Cerebellar cortex (tissue), 1 donor: ENCODE measurements around the gene LSM14A.
"Not testable (repeated sequence)": the region's sequence is repeated elsewhere in the genome, so short reads cannot be mapped to it uniquely, and the experiment has no call there.

ENCODE experiments used
- DNase-seq: peaks from one replicate; pipeline ENCODE4 v3.0.0-alpha.2; 2015; ENCODE audit warnings: low spot score

LSM14A gene

DNA sequence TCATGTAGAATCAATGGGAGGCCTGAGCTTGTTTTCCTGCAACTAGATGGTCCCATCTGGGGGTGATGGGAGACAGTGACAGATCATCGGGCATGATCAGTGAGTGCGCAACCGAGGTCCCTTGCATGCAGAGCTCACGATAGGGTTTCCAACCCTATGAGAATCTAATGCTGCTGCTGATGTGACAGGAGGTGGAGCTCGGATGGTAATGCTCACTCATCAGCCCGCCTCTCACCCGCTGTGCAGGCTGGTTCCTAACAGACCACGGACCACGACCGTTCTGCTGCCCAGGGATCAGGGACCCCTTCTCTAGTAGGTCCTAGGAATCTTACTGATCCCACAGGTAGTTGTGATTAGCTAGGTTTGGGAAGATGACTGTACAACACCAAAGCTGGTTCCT lies 58.5 kb downstream of the LSM14A start:
- DNase-seq = no peak

DNA sequence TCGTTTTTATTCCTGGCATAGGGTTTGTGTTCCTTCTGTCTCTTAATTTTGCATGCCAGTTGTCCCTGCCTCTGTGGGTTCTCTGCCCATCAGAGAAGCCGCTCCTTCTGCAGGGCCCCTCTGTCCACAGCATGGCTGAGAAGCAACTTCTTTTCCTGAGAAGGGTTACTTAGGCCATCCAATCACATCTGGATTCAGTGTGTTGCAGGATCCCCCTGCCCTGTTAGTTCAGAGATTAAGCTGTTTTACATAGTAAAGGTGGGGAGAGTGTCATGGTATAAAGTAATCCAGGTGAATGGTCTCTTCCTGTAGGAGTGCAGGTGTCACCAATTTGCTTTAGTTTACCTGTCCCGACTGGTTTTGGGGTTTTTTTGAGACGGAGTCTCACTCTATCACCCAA lies 59.1 kb downstream of the LSM14A start:
- DNase-seq = no peak

GRCh38 chr19:34232566-34233481 lies 60.5 kb downstream of the LSM14A start:
- peak; percentile 56 for DNase-seq

- DNase-seq = no peak
These were observed 63.2 kb downstream of the LSM14A start for GRCh38 chr19:34235425-34235940.

GRCh38 chr19:34236035-34236987 lies 64.0 kb downstream of the LSM14A start:
- DNase-seq = no peak

DNA sequence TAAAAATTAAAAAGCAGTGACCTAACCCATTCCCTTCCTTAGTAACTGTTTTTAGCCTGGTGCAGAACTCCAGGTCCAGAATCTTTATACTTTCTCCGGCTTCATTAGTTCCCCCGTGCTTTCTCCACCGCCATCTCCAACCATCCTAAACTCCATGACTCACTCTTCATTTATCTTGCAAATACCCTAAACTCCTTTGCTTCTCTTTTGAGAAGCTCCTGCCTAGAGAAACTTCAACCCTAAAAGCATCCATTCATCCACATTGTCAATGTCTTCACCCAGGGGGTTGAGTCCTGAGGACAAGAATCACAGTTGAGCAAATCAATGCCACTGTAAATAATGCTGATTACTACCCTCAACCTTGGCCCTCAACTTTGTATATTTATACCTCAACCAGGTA lies 65.0 kb downstream of the LSM14A start:
- no peak for DNase-seq

GRCh38 chr19:34237939-34238338 lies 65.6 kb downstream of the LSM14A start:
- DNase-seq = no peak

GRCh38 chr19:34241513-34242337 lies 69.4 kb downstream of the LSM14A start:
- no peak for DNase-seq

GRCh38 chr19:34243138-34243875 lies 71.0 kb downstream of the LSM14A start:
- not testable (repeated sequence) for DNase-seq

GRCh38 chr19:34243876-34244578 lies 71.7 kb downstream of the LSM14A start:
- DNase-seq = no peak

DNA sequence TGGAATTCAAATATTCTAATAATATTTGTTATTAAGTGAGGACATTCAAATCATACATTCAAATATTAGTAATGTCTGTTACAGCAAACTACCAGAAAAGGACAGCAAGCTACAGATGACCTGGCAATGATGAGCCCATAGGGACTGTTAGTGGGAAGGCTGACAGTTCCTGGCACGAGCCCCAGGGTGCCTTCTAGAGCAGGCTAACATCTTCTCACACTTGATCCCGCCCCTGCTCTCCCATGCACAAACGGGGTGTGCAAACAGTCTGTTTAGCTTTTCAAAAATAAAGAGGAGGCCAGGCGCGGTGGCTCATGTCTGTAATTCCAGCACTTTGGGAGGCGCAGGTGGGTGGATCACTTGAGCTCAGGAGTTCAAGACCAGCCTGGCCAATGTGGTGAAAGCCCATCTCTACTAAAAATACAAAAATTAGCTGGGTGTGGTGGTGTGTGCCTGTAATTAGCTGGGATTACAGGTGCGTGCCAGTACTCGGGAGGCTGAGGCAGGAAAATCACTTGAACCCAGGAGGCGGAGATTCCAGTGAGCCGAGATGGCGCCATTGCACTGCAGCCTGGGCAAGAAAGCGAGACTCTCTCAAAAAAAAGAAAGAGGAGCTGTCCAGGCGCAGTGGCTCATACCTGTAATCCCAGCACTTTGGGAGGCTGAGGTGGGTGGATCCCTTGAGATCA lies 72.5 kb downstream of the LSM14A start:
- DNase-seq = no peak

GRCh38 chr19:34246340-34246739 lies 74.0 kb downstream of the LSM14A start:
- no peak for DNase-seq

DNA sequence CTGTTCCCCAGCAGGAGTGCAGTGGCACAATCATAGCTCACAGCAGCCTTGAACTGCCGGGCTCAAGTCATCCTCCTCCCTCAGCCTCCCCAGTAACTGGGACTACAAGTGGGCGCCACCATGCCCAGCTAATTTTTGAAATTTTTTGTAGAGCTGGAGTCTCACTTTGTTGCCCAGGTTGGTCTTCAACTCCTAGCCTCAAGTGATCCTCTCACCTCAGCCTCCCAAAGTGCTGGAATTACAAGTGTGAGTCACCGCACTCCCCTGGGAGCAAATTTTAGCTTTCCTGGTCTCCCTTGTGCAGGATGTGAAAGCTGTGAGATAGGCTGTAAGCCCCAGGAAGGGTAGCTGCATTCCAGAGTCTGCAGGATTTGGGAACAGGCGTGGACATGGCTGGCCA lies 76.6 kb downstream of the LSM14A start:
- no peak for DNase-seq

DNA sequence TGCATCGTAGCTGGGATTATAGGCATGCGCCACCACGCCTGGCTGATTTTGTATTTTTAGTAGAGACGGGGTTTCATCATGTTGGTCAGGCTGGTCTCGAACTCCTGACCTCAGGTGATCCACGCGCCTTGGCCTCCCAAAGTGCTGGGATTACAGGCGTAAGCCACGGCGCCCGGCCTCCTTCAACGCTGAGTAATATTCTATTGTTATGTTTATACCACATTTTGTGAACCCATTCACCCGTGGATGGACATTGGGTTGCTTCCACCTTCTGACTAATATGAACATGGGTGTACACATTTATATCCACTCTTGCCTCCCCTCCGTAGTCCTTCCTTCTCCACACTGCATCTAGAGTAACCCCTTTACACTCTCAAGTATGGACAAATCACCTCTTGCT lies 80.9 kb downstream of the LSM14A start:
- DNase-seq = not testable (repeated sequence)

- not testable (repeated sequence) for DNase-seq
These were observed 81.4 kb downstream of the LSM14A start for GRCh38 chr19:34253681-34254045.

DNA sequence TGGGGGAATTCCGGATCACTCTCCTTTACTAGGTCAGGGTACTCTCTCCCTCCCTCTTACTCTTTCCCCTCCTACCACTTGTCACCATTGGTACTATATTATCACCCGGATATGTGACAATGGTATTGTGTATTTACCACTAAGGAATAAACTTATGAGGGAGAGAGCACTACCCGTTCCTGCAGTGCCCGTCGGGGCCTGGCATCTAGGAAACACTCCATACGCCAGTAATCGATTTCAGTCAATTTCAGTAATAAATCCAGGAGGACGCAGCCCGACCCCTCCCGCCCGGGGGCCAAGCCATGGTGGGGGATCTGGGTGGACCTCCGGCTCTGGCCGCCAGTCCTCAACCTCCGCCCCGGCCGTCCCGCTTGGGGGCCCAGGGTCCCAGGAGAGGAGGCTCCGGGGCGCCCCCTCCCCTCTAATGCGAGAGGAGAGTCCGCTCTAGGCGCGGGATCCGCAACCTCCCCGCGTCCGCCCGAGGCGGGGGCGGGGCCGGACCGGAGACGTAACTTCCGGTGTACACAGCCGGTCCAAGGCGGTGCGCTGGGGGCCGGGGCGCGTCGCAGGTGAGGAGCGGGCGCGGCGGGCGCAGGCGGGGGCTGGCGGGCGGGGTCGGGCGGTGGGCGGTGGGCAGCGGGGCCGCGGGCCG lies 81.9 kb downstream of the LSM14A start, which contains the start of gene GARRE1:
Gene GARRE1, plus strand, starts transcription at position 509 of the 652 bp plus-strand sequence. CDS start 45,920 bp downstream, outside the sequence.
- DNase-seq = peak; percentile 78

DNA sequence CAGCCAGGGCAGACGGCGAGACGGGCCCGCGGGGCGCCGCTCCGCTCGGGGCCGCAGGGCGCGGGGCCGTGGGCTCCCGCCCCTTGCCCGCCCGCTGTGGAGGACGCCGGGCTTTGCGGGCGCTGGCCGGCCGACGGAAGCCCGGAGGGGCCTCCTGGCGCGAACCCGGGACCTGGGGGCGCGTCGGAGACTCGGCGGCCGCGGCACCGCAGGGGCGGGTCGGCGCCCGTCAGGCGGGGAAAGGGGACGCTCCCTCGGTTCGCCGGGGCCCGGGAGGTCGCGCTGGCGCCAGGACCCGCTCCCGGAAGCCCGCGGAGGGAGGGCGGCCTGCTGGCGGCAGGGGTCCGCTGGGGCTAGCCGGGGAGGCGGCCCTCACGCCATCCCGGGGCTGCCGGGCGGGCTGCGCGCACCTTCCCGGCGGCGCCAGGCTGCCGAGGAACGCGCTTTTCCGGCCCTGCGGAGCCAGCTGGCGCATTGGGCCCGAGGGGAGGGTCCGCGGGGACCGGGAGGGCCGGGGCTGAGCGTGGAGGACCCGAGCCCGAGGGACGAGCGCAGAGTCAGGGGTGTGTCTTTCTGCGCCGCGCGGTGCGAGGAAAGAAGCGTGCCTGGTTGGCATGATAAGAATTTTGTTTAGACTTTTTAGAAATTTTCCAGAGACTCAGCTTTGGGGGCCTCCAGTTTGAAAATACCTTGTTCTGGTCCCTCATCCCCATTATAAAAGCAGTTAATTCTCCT lies 82.6 kb downstream of the LSM14A start:
- no peak for DNase-seq

DNA sequence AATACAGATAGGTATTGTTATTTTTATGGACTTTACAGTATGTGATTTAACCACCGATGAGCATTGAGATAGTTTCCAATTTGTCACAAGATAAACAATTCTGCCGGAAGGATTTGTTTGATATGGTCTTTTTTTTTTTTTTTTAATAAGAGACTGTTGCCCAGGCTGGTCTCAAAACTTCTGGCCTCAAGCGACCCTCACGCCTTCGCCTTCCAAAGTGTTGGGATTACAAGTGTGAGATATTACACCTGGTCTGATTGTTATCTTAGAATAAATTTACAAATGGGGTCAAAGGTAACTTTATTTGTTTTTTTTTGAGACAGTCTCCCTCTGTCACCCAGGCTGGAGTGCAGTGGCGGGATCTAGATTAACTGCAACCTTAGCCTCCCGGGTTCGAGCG lies 83.2 kb downstream of the LSM14A start:
- no peak for DNase-seq
